CD4-positive, alpha-beta memory T cell (primary cell): ENCODE data around the gene RTL10. TPM values are rescaled to one million over a fixed set of nuclear protein-coding genes. Genes with fewer than 3 reads are reported as not detected.

Source experiments
- CTCF ChIA-PET: fragments of 350-600 bp; sonication (Branson Sonifier 250); formaldehyde crosslinking; loops from one replicate; lab custom pipeline; 2021; ENCODE audit warnings: inconsistent platforms; ENCODE audit not compliant: partially characterized antibody; lab: Charles Lee
- POLR2A ChIA-PET: fragments of 350-600 bp; sonication (Branson Sonifier 250); formaldehyde crosslinking; loops from one replicate; lab custom pipeline; 2021; ENCODE audit not compliant: partially characterized antibody; lab: Charles Lee
- DNase-seq, 5 donors: peaks; one replicate each; pipeline versions ENCODE4 v3.0.0 to v3.0.0-alpha.2; 2020 to 2022; ENCODE audit warnings: mixed read lengths in 1 of 5
- H3K27ac ChIP-seq: one replicate; pipeline ENCODE4 v1.7.0; 2013; ENCODE audit warnings: low read depth, low read length
- H3K27me3 ChIP-seq: 2 replicates; pipeline ENCODE4 v1.7.0; 2013; ENCODE audit warnings: mild to moderate bottlenecking, low read length, moderate library complexity; ENCODE audit not compliant: insufficient read depth
- H3K36me3 ChIP-seq: 2 replicates; pipeline ENCODE4 v1.7.0; 2013; ENCODE audit warnings: mild to moderate bottlenecking, low read length, moderate library complexity; ENCODE audit not compliant: insufficient read depth
- H3K4me1 ChIP-seq: 2 replicates; pipeline ENCODE4 v1.7.0; 2013; ENCODE audit warnings: mild to moderate bottlenecking, low read length, moderate library complexity; ENCODE audit not compliant: insufficient read depth
- H3K4me3 ChIP-seq, 2 donors: one replicate each; pipeline ENCODE4 v1.7.0; 2013; ENCODE audit warnings: low read length in 2 of 2, mild to moderate bottlenecking in 1 of 2
- H3K9me3 ChIP-seq, 2 donors: one replicate each; pipeline ENCODE4 v1.7.0; 2013; ENCODE audit warnings: low read length in 2 of 2, control low read depth in 1 of 2; ENCODE audit not compliant: control insufficient read depth in 1 of 2
- H3K27ac Mint-ChIP-seq, 7 donors: one replicate each; pipeline ENCODE4 v1.8.0; 2020 to 2021; ENCODE audit warnings: mixed read lengths in 7 of 7, mild to moderate bottlenecking in 6 of 7, inconsistent platforms in 3 of 7, moderate library complexity in 3 of 7
- H3K27me3 Mint-ChIP-seq, 2 donors: one replicate each; pipeline ENCODE4 v1.8.0; 2020 to 2021; ENCODE audit warnings: mixed read lengths in 2 of 2
- H3K36me3 Mint-ChIP-seq, 2 donors: one replicate each; pipeline ENCODE4 v1.8.0; 2020 to 2021; ENCODE audit warnings: mixed read lengths in 2 of 2, inconsistent platforms in 1 of 2, mild to moderate bottlenecking in 1 of 2
- H3K4me1 Mint-ChIP-seq, 4 donors: one replicate each; pipeline ENCODE4 v1.8.0; 2020 to 2021; ENCODE audit warnings: mixed read lengths in 4 of 4, mild to moderate bottlenecking in 1 of 4
- H3K4me3 Mint-ChIP-seq, 8 donors: one replicate each; pipeline ENCODE4 v1.8.0; 2020 to 2021; ENCODE audit warnings: mixed read lengths in 8 of 8, mild to moderate bottlenecking in 7 of 8, moderate library complexity in 6 of 8, inconsistent platforms in 3 of 8
- H3K9me3 Mint-ChIP-seq, 8 donors: one replicate each; pipeline ENCODE4 v1.8.0; 2020 to 2021; ENCODE audit warnings: mixed read lengths in 8 of 8, mild to moderate bottlenecking in 5 of 8, inconsistent platforms in 3 of 8, moderate library complexity in 1 of 8
- intact Hi-C: fragments of 100-400 bp; cut with micrococcal nuclease; formaldehyde crosslinking; loops from one replicate; pipeline ENCODE4 v1.15.1; 2023
- polyA plus RNA-seq, 2 donors: library from polyadenylated mRNA; unstranded; fragments of 300-500 nt; fragmentation: Illumina TruSeq; gene quantifications; one replicate each; pipeline ENCODE4 v1.2.3, GENCODE V29; 2021
- total RNA-seq, 2 experiments: library from RNA; stranded (reverse); gene quantifications; one replicate each; pipeline ENCODE4 v1.2.3, GENCODE V29; 2021

Gene RTL10
- total and polyA plus RNA-seq, 4 experiments from 2014 or later, result 4.3 to 27.6 (median 20.0) TPM

GRCh38 chr22:19893363-19893762 is 38.7 kb upstream of the RTL10 start:
- Histone ChIP-seq H3K4me3 (no peak overlapping the region), H3K27ac (peak overlapping the region; percentile 59), H3K27me3 (no peaks in the 10 kb centered on the region), H3K36me3 (no peaks in the 10 kb centered on the region), H3K9me3 (no peaks in the 10 kb centered on the region), H3K4me1 (peaks cover 60% of the 10 kb centered on the region)
- Mint-ChIP-seq H3K36me3 (peaks cover 6 to 7% of the 10 kb centered on the region in 2 donors), H3K27me3 (no peaks in the 10 kb centered on the region), H3K4me3 (peak overlapping the region in 1 of 8 donors; percentile 88), H3K27ac (peak overlapping the region in 6 of 7 donors; percentile 25 to 99 (median 88)), H3K9me3 (no peaks in the 10 kb centered on the region), H3K4me1 (peaks cover 27 to 76% (median 42%) of the 10 kb centered on the region in 4 donors)
- DNase-seq, result no peak
- intact Hi-C loops, result loop anchor here (2.0 to 5.0 kb wide), 2 partner anchors 15 to 136 kb away; no protein-coding TSS in a partner anchor
- ChIA-PET POLR2A (interaction anchor here (2.0 to 6.5 kb wide), 2 partner anchors 38 to 42 kb away, joined by 8 to 92 read pairs; partner anchors contain the start of genes GNB1L and RTL10), CTCF (no interaction called here)

GRCh38 chr22:19892925-19893324 is 38.3 kb upstream of the RTL10 start:
- ChIA-PET POLR2A (interaction anchor here (0.9 to 6.5 kb wide), 8 partner anchors 8 to 1089 kb away, joined by 3 to 92 read pairs (median 10); partner anchors contain the start of genes COMT, GNB1L, LZTR1 and RTL10), CTCF (interaction anchor here (1.0 to 1.6 kb wide), 2 partner anchors 18 to 37 kb away, joined by 3 to 6 read pairs; no protein-coding TSS in a partner anchor)
- H3K4me1 Mint-ChIP-seq, result peaks cover 27 to 81% (median 42%) of the 10 kb centered on the region in 4 donors
- Histone ChIP-seq H3K36me3 (no peaks in the 10 kb centered on the region), H3K4me3 (no peak overlapping the region), H3K9me3 (no peaks in the 10 kb centered on the region), H3K27me3 (no peaks in the 10 kb centered on the region), H3K27ac (peak overlapping the region; percentile 59), H3K4me1 (peaks cover 64% of the 10 kb centered on the region)
- H3K9me3 Mint-ChIP-seq, result no peaks in the 10 kb centered on the region
- H3K27ac Mint-ChIP-seq, result peak overlapping the region; percentile 78 to 99 (median 96)
- H3K4me3 Mint-ChIP-seq, result peak overlapping the region in 6 of 8 donors; percentile 35 to 93 (median 86)
- H3K27me3 Mint-ChIP-seq, result no peaks in the 10 kb centered on the region
- DNase-seq, result no peak
- H3K36me3 Mint-ChIP-seq, result peaks cover 6 to 7% of the 10 kb centered on the region in 2 donors
- intact Hi-C loops, result loop anchor here (2.0 to 5.0 kb wide), 2 partner anchors 16 to 136 kb away; no protein-coding TSS in a partner anchor

GRCh38 chr22:19892257-19892879 is 37.7 kb upstream of the RTL10 start:
- intact Hi-C loops, result loop anchor here (2.0 to 5.0 kb wide), 2 partner anchors 16 to 135 kb away; no protein-coding TSS in a partner anchor
- Histone ChIP-seq H3K27ac (peak overlapping the region; percentile 59), H3K4me3 (peak overlapping the region; percentile 4 to 46), H3K36me3 (no peaks in the 10 kb centered on the region), H3K27me3 (no peaks in the 10 kb centered on the region), H3K9me3 (no peaks in the 10 kb centered on the region), H3K4me1 (peaks cover 69% of the 10 kb centered on the region)
- peak overlapping the region; percentile 79 to 93 (median 86) for H3K4me3 Mint-ChIP-seq
- H3K9me3 Mint-ChIP-seq, result no peaks in the 10 kb centered on the region
- peak overlapping the region; percentile 74 to 99 (median 96) for H3K27ac Mint-ChIP-seq
- H3K36me3 Mint-ChIP-seq, result peaks cover 6% of the 10 kb centered on the region in 2 donors
- H3K4me1 Mint-ChIP-seq, result peaks cover 27 to 85% (median 45%) of the 10 kb centered on the region in 4 donors
- ChIA-PET CTCF (interaction anchor here (1.0 to 1.6 kb wide), 6 partner anchors 18 to 162 kb away, joined by 3 to 9 read pairs (median 5); partner anchors contain the start of genes GNB1L and RTL10), POLR2A (interaction anchor here (0.6 to 6.5 kb wide), 20 partner anchors 9 to 1090 kb away, joined by 3 to 92 read pairs (median 5); partner anchors contain the start of genes COMT, GNB1L, LZTR1 and RTL10)
- no peaks in the 10 kb centered on the region for H3K27me3 Mint-ChIP-seq
- DNase-seq, result peak; percentile 22 to 67 (median 29)

- peaks cover 33 to 85% (median 52%) of the 10 kb centered on the region in 4 donors for H3K4me1 Mint-ChIP-seq
Observed at GRCh38 chr22:19891317-19892256, 36.9 kb upstream of the RTL10 start.

GRCh38 chr22:19890502-19891316 is 36.0 kb upstream of the RTL10 start:
- no peaks in the 10 kb centered on the region for H3K36me3 ChIP-seq
- peaks cover 79% of the 10 kb centered on the region for H3K4me1 ChIP-seq
- Mint-ChIP-seq H3K4me3 (peak overlapping the region in 7 of 8 donors; percentile 13 to 93 (median 85)), H3K9me3 (no peaks in the 10 kb centered on the region), H3K4me1 (peaks cover 37 to 87% (median 61%) of the 10 kb centered on the region in 4 donors), H3K27ac (peak overlapping the region; percentile 78 to 99 (median 96)), H3K36me3 (peaks cover 6 to 7% of the 10 kb centered on the region in 2 donors), H3K27me3 (no peaks in the 10 kb centered on the region)
- no peaks in the 10 kb centered on the region for H3K9me3 ChIP-seq
- no peaks in the 10 kb centered on the region for H3K27me3 ChIP-seq
- POLR2A ChIA-PET, result interaction anchor here (0.6 to 6.5 kb wide), 9 partner anchors 10 to 985 kb away, joined by 3 to 92 read pairs (median 6); partner anchors contain the start of genes COMT, DGCR6, GNB1L and RTL10
- intact Hi-C loops, result loop anchor here (1.0 to 5.0 kb wide), 3 partner anchors 16 to 133 kb away; no protein-coding TSS in a partner anchor
- peak overlapping the region; percentile 8 to 28 for H3K4me3 ChIP-seq
- H3K27ac ChIP-seq, result peak overlapping the region; percentile 59
- CTCF ChIA-PET, result interaction anchor here (1.0 to 1.6 kb wide), 4 partner anchors 20 to 161 kb away, joined by 3 to 5 read pairs (median 5); partner anchors contain the start of genes GNB1L and RTL10
- no peak for DNase-seq

More at GRCh38 chr22:19891317-19892256, 36.9 kb upstream of the RTL10 start:
- H3K36me3 ChIP-seq, result no peaks in the 10 kb centered on the region
- no peaks in the 10 kb centered on the region for H3K27me3 Mint-ChIP-seq
- H3K4me3 ChIP-seq, result peak overlapping the region; percentile 8 to 46
- peak; percentile 76 to 94 (median 80) for DNase-seq
- no peaks in the 10 kb centered on the region for H3K9me3 ChIP-seq
- peaks cover 6 to 7% of the 10 kb centered on the region in 2 donors for H3K36me3 Mint-ChIP-seq
- no peaks in the 10 kb centered on the region for H3K27me3 ChIP-seq
- H3K27ac ChIP-seq, result peak overlapping the region; percentile 59
- intact Hi-C loops, result loop anchor here (1.0 to 5.0 kb wide), 4 partner anchors 17 to 134 kb away; no protein-coding TSS in a partner anchor
- ChIA-PET POLR2A (interaction anchor here (0.6 to 6.5 kb wide), 21 partner anchors 9 to 1091 kb away, joined by 3 to 92 read pairs (median 5); partner anchors contain the start of genes COMT, GNB1L, LZTR1 and RTL10), CTCF (interaction anchor here (1.0 to 1.6 kb wide), 7 partner anchors 19 to 162 kb away, joined by 3 to 9 read pairs (median 5); partner anchors contain the start of genes GNB1L and RTL10)
- peak overlapping the region; percentile 79 to 93 (median 86) for H3K4me3 Mint-ChIP-seq
- peak overlapping the region; percentile 74 to 99 (median 96) for H3K27ac Mint-ChIP-seq
- peaks cover 75% of the 10 kb centered on the region for H3K4me1 ChIP-seq
- H3K9me3 Mint-ChIP-seq, result no peaks in the 10 kb centered on the region
